ENCODE measurements around the gene PANX3.

DNA sequence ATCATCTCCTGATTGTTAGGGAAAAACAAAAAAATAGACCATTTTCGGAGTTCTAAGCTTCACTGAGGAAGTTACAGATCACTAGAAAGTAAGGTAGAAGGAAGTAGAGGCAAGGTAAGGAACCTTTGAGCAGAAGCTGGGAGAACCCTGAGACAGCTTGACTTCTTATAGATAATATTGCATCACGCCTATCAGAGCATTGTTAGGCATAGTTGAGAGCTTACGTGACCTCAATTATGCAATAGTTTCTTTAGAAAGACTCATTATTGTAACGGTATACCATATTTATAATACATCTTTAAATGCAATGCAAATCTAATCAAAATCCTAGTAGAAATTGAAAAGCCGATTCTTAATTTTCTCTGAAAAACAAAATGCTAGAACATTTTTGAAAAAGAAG lies 16.3 kb downstream of the PANX3 start:
- no peak for TF ChIP-seq YY1 (IDR thresholded peaks at IDR 0.05; ENCODE audit: insufficient read depth, insufficient read length)
- no peak for TF ChIP-seq ZNF274 (IDR thresholded peaks at IDR 0.05; ENCODE audit: low read depth, low read length)
- TF ChIP-seq SUZ12 (IDR thresholded peaks at IDR 0.05; ENCODE audit: extremely low read depth, insufficient read depth, insufficient read length) = no peak

Measured in NT2/D1 (cell line).